HepG2 (cell line): ENCODE results near the gene FAM117B. TPM values are rescaled to one million over a fixed set of nuclear protein-coding genes. Genes with fewer than 3 reads are reported as not detected.
A peak's percentile ranks its signal among the peaks of the same experiment; 100 is the strongest.

Experiments
- ATAC-seq: fragments of 200-7000 bp; cut with Tn5 transposase; 3 replicates; pipeline ENCODE4 v1.9.1; 2020; ENCODE audit warnings: mild to moderate bottlenecking, moderate library complexity
- BruUV-seq: library from RNA; stranded (reverse); fragments of 400-500 nt; replicated peaks from 2 replicates; lab custom pipeline; 2021; lab: Mats Ljungman, UMichigan
- CTCF ChIA-PET: fragments of 300-600 bp; formaldehyde crosslinking; extraction: SDS; loops from one replicate; lab custom pipeline; 2021; ENCODE audit warnings: low total read pairs, inconsistent platforms, low intra/inter-chr PET ratio; lab: Yijun Ruan, JAX
- POLR2A ChIA-PET: fragments of 350-600 bp; sonication (Branson Sonifier 250); formaldehyde crosslinking; loops from one replicate; lab custom pipeline; 2020; ENCODE audit warnings: antibody characterized with exemption, inconsistent platforms; lab: Yijun Ruan, JAX
- DNase-seq: peaks from one replicate; pipeline ENCODE4 v3.0.0-alpha.2; 2015; ENCODE audit warnings: low spot score
- FAIRE-seq: peaks from 3 replicates; lab custom pipeline; 2011; peaks lifted over from hg19 to GRCh38; lab: Jason Lieb, UNC
- H2AFZ ChIP-seq: one replicate; pipeline ENCODE4 v1.6.1; 2011; ENCODE audit warnings: low read length, inconsistent platforms
- H3K27ac ChIP-seq: fragments of 300-600 bp; 3 replicates; pipeline ENCODE4 v1.8.0; 2011; ENCODE audit warnings: mixed run types, mild to moderate bottlenecking, mixed read lengths, low read length, inconsistent platforms; ENCODE audit not compliant: insufficient read depth; ENCODE audit errors: extremely low read length
- H3K27me3 ChIP-seq, 2 experiments: fragments of 200-600 bp in 1 of 2; 2 replicates in 1 of 2; 3 replicates in 1 of 2; pipeline versions ENCODE4 v1.6.0 to v1.8.0; 2011; ENCODE audit warnings: low read length in 2 of 2, mild to moderate bottlenecking in 2 of 2, moderate library complexity in 2 of 2, inconsistent platforms in 1 of 2; ENCODE audit not compliant: insufficient read depth in 2 of 2, control insufficient read depth in 1 of 2
- H3K36me3 ChIP-seq, 2 experiments: fragments of 200-600 bp in 1 of 2; replicated peaks in 1 of 2; 2 replicates in 1 of 2; 3 replicates in 1 of 2; pipeline versions ENCODE4 v1.5.1 to v1.8.0; 2011; ENCODE audit warnings: low read length in 2 of 2, inconsistent platforms in 1 of 2; ENCODE audit not compliant: insufficient read depth in 2 of 2, control insufficient read depth in 1 of 2
- H3K4me1 ChIP-seq: 2 replicates; pipeline ENCODE4 v1.5.1; 2012; ENCODE audit warnings: low read length, inconsistent platforms; ENCODE audit not compliant: insufficient read depth
- H3K4me2 ChIP-seq: 2 replicates; pipeline ENCODE4 v1.6.0; 2011; ENCODE audit warnings: low read depth, low read length, inconsistent platforms
- H3K4me3 ChIP-seq, 3 experiments: fragments of 200-600 bp in 1 of 3; sonication (generic), shearing (Covaris generic) in 1 of 3; replicated peaks in 1 of 3; 2 replicates each; pipeline ENCODE4 v1.5.1; 2011 to 2016; ENCODE audit warnings: low read length in 3 of 3, inconsistent platforms in 2 of 3, low read depth in 2 of 3, mild to moderate bottlenecking in 2 of 3, control low read depth in 1 of 3, mixed read lengths in 1 of 3; ENCODE audit not compliant: insufficient read depth in 1 of 3
- H3K79me2 ChIP-seq: one replicate; pipeline ENCODE4 v1.6.1; 2011; ENCODE audit warnings: low read length, inconsistent platforms; ENCODE audit not compliant: insufficient read depth
- H3K9ac ChIP-seq: 2 replicates; pipeline ENCODE4 v1.6.0; 2011; ENCODE audit warnings: mild to moderate bottlenecking, low read depth, low read length, inconsistent platforms; ENCODE audit not compliant: insufficient read depth
- H3K9me3 ChIP-seq: 2 replicates; pipeline ENCODE4 v1.5.1; 2012; ENCODE audit warnings: mild to moderate bottlenecking, low read length
- H4K20me1 ChIP-seq: 2 replicates; pipeline ENCODE4 v1.6.0; 2011; ENCODE audit warnings: inconsistent platforms, mild to moderate bottlenecking, low read length, moderate library complexity; ENCODE audit not compliant: insufficient read depth
- HNF4A ChIP-seq: sonication (generic); formaldehyde crosslinking; IDR thresholded peaks from 2 replicates; pipeline ENCODE4 v1.4.0; 2020; ENCODE audit warnings: missing genetic modification reagents
- NR2C2 ChIP-seq: sonication (generic); formaldehyde crosslinking; IDR thresholded peaks from 2 replicates; pipeline ENCODE4 v1.4.0; 2020; ENCODE audit warnings: missing genetic modification reagents, mild to moderate bottlenecking, moderate library complexity, borderline replicate concordance
- NR2F1 ChIP-seq, 2 experiments: fragments of 450-650 bp in 1 of 2; formaldehyde crosslinking in 1 of 2; IDR thresholded peaks; 2 replicates each; pipeline versions ENCODE4 v1.5.0 to v1.6.1; 2016 to 2020; ENCODE audit warnings: mild to moderate bottlenecking in 1 of 2, missing compliant biosample characterization in 1 of 2, missing genetic modification reagents in 1 of 2, moderate library complexity in 1 of 2
- NR2F6 ChIP-seq, 2 experiments: IDR thresholded peaks; 2 replicates each; pipeline ENCODE4 v1.6.1; 2016; ENCODE audit warnings: antibody characterized with exemption in 1 of 2, mild to moderate bottlenecking in 1 of 2
- POGZ ChIP-seq: sonication (generic); formaldehyde crosslinking; IDR thresholded peaks from 2 replicates; pipeline ENCODE4 v1.4.0; 2020; ENCODE audit warnings: mild to moderate bottlenecking, missing genetic modification reagents
- ZBTB38 ChIP-seq: sonication (generic); formaldehyde crosslinking; IDR thresholded peaks from 2 replicates; pipeline ENCODE4 v1.5.1; 2020; ENCODE audit warnings: mild to moderate bottlenecking, missing genetic modification reagents
- ZMYM4 ChIP-seq: sonication (generic); formaldehyde crosslinking; IDR thresholded peaks from 2 replicates; pipeline ENCODE4 v1.8.1; 2023; ENCODE audit warnings: mild to moderate bottlenecking, missing genetic modification reagents
- WGBS: methylation state at CpG from one replicate; pipeline ENCODE4 v1.1.6; 2017; ENCODE audit warnings: low lambda C conversion rate; 5-methylcytosine and 5-hydroxymethylcytosine counted together
- in situ Hi-C: cut with HindIII; loops from 2 replicates; pipeline ENCODE4 v1.10.0; 2017; ENCODE audit warnings: low pct_unique_long_range_greater_than_20kb; ENCODE audit not compliant: extremely low pct_ligation_motif_present
- intact Hi-C: fragments of 100-400 bp; cut with micrococcal nuclease; formaldehyde crosslinking; loops from one replicate; pipeline ENCODE4 v1.10.0; 2022; ENCODE audit not compliant: unreplicated experiment
- polyA plus RNA-seq, 8 experiments: library from polyadenylated mRNA; depleted of rRNA in 3 of 8; stranded (reverse) in 7 of 8; unstranded in 1 of 8; fragments of >200 nt; fragmentation: Illumina TruSeq in 4 of 8; extraction: Trizol in 4 of 8; gene quantifications; 2 replicates each; pipeline versions ENCODE4 v1.2.1 to v1.2.3, GENCODE V29; 2011 to 2016; ENCODE audit warnings: low read depth in 4 of 8, missing spikeins in 1 of 8, mixed read lengths in 1 of 8; ENCODE audit not compliant: insufficient read depth in 1 of 8
- total RNA-seq, 5 experiments: library from RNA; depleted of rRNA; stranded (reverse); fragments of >200 nt; fragmentation: Illumina TruSeq; extraction: Trizol; gene quantifications; 2 replicates each; pipeline ENCODE4 v1.2.3, GENCODE V29; 2016; ENCODE audit warnings: low read depth in 1 of 5
- TF ChIP-seq, protein P1 (sequence below): IDR thresholded peaks from 2 replicates; pipeline ENCODE4 v1.6.1; 2016; ENCODE audit warnings: missing genetic modification reagents, missing compliant biosample characterization
- TF ChIP-seq, protein P2 (sequence below): sonication (generic); formaldehyde crosslinking; IDR thresholded peaks from 2 replicates; pipeline ENCODE4 v1.4.0; 2020; ENCODE audit warnings: missing genetic modification reagents

Gene FAM117B
- total and polyA plus RNA-seq, 2 of the 13 experiments (the other 11 are each of a cell fraction or from before 2014, with no cell fraction given): 5.8 to 11.0 TPM

DNA sequence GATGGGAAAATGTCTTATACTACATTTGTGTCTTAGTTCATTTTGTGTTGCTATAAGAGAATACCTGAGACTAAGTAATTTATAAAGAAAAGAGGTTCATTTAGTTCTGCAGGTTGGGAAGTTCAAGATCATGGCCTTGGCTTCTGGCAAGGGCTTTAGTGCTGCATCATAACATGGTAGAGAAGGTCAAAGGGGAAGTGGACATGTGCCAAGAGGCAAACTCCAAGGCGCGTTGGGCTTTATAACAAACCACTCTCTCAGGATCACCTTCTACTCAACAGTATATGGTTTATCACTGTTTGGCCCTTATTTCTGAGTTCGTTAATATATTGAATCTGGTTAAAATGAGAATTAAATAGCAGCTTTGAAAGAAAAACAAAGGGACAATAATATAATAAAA lies 178.6 kb downstream of the FAM117B start:
- in situ Hi-C loops: no loop called here
- Histone ChIP-seq H3K36me3 (no peaks in the 10 kb centered on the region), H4K20me1 (no peaks in the 10 kb centered on the region), H3K4me3 (no peak overlapping the region), H3K9me3 (no peaks in the 10 kb centered on the region), H3K27me3 (no peaks in the 10 kb centered on the region), H3K27ac (no peak overlapping the region), H3K4me1 (no peaks in the 10 kb centered on the region), H2AFZ (no peak overlapping the region), H3K4me2 (no peak overlapping the region), H3K9ac (no peak overlapping the region), H3K79me2 (no peaks in the 10 kb centered on the region)
- intact Hi-C loops: no loop called here
- 77% methylated on average over 3 of the region's 3 CpGs for WGBS
- BruUV-seq: no TSS peak
- ATAC-seq (no peak), DNase-seq (no peak), FAIRE-seq (no peak)
- CTCF ChIA-PET: no interaction called here
- POLR2A ChIA-PET: no interaction called here
- TF ChIP-seq POGZ (0 out of 2 replicates have a peak, but pooled peaks have one; percentile 33), HNF4A (CRISPR knock-in tag) (peak; percentile 55; the same call in 1 of the 2 replicates), NR2C2 (0 out of 2 replicates have a peak, but pooled peaks have one; percentile 31), ZMYM4 (CRISPR knock-in tag) (0 out of 2 replicates have a peak, but pooled peaks have one; percentile 46), NR2F6 (IDR thresholded peaks at IDR 0.05) (peak; percentile 53; the same call in 1 of the 2 replicates), NR2F6 (CRISPR knock-in tag; IDR thresholded peaks at IDR 0.05) (peak; percentile 27; the same call in 1 of the 2 replicates), NR2F1 (CRISPR knock-in tag; IDR thresholded peaks at IDR 0.05) (0 out of 4 replicates have a peak, but pooled peaks of 1 of the 2 experiments have one; percentile 32), ZBTB38 (no peak)
- TF ChIP-seq, protein P1, sequence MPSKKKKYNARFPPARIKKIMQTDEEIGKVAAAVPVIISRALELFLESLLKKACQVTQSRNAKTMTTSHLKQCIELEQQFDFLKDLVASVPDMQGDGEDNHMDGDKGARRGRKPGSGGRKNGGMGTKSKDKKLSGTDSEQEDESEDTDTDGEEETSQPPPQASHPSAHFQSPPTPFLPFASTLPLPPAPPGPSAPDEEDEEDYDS: no peak
- TF ChIP-seq, protein P2, sequence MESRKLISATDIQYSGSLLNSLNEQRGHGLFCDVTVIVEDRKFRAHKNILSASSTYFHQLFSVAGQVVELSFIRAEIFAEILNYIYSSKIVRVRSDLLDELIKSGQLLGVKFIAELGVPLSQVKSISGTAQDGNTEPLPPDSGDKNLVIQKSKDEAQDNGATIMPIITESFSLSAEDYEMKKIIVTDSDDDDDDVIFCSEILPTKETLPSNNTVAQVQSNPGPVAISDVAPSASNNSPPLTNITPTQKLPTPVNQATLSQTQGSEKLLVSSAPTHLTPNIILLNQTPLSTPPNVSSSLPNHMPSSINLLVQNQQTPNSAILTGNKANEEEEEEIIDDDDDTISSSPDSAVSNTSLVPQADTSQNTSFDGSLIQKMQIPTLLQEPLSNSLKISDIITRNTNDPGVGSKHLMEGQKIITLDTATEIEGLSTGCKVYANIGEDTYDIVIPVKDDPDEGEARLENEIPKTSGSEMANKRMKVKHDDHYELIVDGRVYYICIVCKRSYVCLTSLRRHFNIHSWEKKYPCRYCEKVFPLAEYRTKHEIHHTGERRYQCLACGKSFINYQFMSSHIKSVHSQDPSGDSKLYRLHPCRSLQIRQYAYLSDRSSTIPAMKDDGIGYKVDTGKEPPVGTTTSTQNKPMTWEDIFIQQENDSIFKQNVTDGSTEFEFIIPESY: peak; percentile 93
